GM19324 (cell line): ENCODE results near the gene UROC1.

Experiments used
- ATAC-seq: cut with Tn5 transposase; IDR thresholded peaks from one replicate; pipeline ENCODE4 v1.9.1; 2021; ENCODE audit warnings: mild to moderate bottlenecking, moderate library complexity; ENCODE audit not compliant: unreplicated experiment, low FRiP score

Gene UROC1

DNA sequence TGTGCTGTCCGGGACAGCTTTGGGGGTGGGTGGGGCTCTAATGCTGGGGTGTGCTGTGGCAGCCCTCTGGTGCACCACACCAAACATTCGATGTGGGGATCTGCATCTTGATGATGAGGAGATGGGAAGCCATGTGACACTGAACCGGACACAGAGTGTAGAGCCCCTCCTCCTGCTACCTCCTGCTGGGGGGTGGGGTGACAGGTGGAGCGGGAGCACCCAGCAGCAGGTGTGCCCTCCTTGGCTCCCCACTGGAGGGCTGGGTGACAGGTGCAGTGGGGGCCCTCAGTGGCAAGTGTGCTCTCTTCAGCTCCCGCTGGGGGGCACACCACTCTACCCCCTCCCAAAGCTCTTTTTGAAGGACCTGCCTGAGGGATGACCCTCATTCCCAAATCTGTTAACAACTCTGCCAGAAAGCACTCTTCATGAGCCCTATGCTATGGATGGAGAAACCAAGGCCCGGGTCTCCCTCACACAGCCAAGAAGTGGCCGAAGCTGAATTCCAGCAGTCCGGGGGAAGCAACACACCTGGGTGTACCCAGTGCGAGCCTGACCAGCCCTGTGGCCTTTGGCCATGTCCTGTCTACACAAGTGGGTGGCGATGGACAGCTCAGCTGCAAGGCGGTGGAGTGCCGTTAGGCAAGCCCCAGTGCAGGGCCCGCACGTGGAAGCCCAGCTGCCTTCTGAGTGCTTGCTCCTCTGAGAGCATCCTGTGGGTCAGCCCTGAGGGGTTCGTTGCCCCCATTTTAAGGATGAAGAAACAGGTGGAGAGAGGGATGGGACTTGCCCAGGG lies 609 bp upstream of the UROC1 start:
- ATAC-seq, result no peak

DNA sequence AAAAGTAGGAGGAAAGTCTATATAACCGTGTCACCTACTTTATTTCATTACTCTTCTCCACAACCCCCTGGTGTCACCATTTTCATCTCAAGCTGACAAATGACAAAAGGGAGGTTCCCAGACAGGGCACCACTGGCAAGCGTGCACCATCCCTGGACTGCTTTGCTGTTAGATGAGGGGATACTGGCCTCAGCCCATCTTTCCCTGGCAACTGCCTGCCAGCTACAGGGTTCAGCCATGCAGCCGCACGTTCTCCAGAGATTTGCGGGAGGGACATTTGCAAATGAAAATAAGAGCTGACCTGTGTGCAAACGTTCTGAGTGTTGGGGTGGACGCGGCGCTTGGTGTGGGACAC lies 660 bp downstream of the UROC1 start:
- ATAC-seq, result no peak

DNA sequence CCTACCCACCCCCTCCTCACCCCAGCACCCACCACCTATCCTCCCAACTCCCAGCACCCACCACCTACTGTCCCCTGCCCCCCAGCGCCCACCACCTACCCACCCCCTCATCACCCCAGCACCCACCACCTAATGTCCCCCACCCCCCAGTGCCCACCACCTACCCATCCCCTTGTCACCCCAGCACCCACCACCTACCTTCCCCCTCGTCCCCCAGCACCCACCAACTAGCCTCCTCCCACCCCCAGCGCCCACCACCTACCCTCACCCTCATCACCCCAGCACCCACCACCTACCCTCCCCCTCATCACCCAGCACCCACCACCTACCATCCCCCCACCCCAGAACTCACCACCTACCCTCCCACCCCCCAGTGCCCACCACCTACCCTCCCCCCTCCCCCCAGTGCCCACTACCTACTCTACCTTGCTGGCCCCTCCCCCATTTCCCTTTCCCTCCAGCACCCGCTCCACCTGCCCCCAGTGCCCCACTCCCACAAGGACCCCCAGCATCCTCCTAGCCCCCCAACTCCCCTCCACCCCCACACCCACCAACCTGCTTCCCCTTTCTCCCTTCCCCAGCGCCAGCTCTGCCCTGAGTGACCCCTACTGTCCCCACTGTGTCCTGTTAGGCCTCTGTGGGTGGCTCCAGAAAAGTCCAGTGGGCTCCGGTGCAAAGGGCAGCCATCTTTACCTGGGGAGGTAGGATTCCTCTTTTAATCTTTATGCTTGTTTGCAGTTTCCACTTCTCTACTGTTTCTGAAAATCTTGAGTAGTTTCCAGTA lies 1.2 kb downstream of the UROC1 start:
- ATAC-seq, result no peak

DNA sequence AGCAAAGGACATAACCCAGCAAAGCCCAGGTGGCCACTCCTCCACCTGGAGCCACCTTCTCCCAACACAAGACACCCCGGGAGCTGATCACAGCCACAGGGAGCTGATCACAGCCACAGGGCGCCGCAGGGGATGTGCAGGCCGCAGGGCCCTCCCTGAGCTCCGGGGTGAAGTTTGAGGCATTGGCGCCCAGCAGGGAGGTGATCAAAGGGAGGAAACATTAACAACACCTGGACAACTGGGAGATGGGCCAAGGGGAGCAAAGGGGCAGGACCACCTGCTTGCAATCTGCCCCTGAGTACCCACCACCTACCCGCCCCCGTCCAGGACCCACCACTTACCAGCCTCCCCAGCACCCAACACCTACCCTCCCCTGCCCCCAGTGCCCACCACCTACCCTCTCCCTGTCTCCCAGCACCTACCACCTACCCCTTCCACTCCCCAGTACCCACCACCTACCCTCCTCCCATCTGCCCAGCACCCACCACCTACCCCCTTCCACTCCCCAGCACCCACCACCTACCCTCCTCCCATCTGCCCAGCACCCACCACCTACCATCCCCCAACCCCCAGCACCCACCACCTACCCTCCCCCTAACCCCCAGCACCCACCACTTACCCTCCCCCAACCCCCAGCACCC lies 2.4 kb downstream of the UROC1 start:
- no peak for ATAC-seq

DNA sequence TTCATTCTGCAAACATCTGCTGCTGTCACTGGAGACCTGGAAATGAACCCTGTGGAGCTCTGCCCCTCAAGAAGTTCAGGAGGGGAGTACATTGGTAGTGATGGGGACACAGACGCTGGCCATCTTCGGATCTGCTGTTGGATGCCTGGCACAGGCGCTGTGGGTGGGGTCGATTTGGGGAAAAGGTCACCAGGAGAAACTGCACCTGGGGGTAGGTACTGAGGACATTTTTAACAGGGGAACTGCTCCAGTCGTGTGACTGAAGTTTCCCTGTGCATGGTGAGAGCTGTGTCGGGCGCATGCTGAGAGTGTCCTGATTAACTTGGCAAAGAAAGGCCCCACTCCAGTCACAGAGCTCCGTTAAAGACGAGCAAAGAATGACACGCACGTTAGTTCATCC lies 3.4 kb downstream of the UROC1 start:
- ATAC-seq, result no peak

DNA sequence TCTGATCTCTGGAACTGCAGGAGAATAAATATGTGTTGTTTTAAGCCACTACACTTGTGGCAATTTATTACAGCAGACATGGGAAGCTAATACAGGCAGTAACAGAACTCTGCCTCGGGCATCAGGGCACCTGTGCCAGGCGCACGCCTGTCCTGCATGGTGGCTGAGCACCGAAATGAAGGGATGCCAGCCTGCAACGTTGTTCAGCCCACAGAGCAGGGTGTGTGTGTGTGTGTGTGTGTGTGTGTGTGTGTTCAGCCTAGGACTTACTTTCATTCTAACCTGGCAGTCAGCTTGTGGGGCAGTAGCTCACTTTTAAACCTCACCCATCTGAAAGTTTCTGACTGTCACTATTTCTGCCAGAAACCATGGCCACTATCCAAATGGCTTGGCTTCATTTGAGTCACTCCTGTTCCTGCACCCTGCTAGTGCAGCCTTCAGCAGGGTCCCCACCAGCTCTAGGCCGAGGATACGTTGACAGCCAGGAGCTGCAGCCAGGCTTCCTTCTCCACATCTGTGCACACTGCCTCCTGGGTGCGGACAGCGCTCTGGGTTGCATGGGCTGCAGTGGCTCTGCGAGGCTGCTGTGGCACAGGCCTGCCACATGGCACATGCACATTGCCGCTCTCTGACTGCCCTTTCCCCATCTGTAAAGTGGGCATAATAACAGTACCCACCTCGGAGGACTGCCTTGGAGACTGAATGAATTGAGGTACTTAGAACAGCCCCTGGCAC lies 4.5 kb downstream of the UROC1 start:
- ATAC-seq, result no peak

DNA sequence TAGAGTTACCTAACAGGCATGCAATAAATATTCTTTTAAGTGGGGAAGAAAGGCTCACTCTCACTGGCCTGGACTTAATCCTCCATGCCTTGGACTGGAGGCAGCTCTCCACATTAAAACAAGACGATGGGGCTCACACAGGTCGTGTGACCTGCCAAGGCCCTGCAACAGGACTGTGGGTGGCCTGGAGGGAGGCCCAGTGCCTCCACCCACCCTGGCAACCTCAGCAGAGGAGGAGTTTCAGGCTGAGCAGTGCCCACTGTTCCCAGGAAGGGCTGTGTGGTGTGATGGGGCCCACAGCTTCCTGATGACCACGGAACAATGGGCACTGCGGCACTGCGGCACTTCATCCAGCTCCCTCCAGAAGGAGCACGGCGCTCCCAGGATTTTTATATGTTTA lies 5.5 kb downstream of the UROC1 start:
- ATAC-seq, result no peak

DNA sequence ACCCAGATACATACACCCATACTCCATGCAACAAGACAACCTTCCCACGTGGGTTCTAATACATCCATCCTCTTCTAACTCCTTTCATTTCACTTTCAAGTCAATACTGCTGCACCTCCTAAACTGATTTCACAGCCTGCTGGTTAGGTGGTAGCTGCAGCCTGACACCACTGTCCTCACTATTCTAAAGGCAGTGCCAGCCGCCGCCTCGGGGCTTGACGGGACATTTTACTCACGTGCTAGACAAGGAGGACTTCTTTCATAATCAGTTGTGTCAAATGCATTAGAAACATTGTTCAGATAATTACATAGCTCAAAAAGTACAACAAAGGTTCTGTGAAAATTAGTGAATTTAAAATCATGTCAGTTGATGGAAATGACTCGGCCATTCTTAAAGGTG lies 6.3 kb downstream of the UROC1 start:
- no peak for ATAC-seq

DNA sequence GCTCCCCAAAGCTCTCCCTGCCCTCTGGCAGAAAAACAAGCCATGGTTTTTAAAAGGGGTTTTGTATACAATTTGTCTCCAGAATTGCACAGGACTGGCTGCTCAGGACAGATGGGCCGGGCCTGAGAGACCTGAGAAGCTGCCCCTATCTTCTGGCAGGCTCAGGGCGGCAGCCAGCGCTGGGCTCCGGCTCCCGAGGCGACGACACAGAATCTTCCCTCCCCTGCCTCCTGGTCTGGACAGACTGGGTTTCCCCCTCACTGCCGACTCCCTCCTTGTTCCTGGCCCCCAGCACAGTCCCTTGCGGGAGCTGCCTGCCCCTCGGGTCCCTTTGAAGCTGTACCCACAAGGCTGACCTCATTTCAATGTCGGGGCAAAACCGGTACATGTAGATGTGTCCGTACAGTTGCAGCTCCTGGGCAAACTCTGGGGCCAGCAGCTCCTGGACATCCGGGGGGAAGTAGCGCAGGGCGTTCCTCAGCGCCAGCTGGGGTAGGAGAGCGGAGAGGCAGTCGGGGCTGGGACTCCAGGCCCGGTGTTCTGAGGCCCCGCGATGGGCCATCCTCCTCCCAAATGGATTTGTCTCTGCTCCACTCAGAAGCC lies 7.2 kb downstream of the UROC1 start:
- ATAC-seq, result no peak

DNA sequence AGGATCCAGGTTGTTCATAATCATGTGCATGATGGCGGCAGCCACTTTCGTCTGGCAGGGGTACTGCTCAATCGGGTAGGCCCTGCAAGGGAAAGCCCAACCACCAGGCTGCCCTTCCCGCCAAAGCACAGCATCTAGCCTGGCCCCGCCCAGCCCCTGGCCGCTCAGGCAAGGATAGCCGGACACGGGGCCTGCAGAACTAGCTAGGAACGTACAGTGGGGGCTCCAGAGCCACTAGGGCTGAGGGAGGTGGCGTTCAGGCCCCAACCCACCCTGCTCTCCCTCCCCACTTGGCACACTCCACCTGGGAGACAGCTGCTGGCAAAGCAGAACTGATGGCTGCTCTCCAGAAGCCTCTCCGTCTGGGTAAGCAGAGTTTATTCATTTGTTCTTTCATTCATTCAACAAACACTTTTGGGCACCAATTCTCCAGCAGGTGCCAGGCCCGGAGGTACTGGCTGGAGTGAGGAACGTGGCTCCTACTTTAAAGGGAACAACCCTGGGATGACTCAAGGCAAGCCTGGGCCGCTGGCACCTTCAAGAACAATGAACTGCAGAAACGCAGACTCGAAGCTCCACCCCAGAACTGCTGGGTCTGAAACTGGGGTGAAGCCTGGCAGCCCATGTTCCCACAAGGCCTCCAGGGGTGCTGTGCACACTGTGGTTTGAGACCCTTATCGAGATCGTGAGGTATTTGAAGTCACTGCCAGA lies 7.8 kb downstream of the UROC1 start:
- ATAC-seq, result no peak

DNA sequence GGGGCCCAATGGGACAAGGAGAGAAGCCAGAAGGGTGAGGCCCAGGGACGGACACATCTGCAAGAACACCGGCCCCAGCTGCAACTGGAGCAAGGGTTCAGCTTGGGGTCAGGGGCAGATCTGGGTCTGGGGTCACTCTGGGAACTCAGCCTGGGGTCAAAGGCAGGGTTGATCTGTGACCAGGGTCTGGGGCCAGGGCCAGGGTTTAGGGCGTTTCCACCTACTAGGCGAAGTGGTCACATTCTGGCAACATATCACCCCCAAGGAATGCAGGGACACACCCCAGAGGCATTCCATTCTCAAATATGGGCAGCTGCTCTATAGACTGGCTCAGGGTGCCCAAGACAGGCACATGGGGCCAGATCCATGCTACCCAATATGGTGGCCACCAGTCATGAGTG lies 9.0 kb downstream of the UROC1 start:
- no peak for ATAC-seq

DNA sequence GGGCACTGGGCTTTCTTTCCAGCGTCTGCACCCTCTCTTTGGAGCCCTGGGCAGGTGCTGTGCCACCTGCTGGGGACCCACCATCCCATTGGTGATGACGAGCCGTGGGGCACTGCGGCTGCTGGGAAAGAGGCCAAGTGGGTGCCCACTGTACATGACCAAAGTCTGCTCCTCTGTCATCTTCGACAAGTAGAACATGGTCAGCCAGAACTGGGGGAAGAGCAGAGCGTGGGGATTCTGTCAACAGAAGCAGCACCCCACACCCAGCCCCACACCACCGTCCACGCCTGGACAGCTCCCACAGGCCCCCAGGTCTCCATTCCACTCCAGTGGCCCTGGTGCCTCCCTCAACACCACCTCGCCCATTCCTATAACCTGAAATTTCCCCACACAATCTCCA lies 9.7 kb downstream of the UROC1 start:
- no peak for ATAC-seq

DNA sequence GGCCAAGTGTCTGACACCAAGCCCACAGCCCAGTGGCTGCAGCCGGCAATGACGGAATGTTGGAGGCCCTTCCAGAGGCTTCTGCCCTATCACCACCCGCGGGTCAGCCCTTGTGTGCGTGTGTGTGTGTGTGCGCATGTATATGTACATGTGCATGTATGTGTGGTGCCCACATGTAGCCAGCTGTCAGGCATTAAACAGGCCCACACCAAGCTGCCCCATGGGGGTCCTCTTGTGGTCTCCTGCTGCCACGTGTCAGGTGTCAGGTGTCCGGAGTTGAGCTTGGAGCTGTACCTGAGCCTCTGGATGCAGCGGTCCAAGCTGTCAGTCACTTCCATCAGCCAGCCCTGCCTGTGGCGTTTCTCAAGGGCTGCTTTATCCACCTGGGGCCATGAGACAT lies 13.9 kb downstream of the UROC1 start:
- ATAC-seq, result no peak

DNA sequence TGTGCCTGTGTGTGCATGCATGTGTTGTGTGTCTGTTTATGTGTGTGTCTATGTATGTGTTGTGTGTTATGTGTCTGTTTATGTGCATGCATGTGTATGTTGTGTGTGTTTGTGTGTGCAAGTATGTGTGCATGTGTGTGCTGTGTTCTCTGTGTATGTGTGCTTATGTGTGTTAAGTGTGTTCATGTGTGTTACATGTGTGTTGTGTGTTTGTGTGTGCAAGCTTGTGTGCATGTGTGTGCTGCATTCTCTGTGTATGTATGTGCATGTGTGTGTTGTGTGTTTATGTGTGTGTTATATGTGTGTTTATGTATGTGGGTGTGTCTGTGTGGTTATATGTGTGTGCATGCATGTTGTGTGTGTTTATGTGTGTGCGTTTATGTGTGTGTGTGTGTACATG lies 14.9 kb downstream of the UROC1 start:
- no peak for ATAC-seq

DNA sequence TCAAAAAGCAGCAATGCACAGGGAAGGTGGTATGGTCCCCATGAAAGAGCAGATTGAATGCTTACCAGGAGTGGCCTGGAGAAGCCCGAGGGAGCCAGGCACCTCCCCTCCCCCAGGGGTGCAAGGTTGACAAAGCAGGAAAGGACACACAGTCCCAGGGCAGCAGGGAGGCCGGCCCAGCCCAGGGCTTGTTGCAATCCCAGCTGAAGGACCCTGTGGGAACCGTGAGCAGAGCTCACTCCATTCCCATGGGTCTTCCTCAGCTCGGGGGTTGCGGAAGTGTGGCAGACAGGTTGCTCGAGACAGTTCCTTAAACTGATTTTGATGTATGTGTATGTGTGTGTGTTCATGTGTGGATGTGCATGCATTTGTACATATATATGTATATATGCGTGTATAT lies 15.8 kb downstream of the UROC1 start:
- ATAC-seq, result no peak

DNA sequence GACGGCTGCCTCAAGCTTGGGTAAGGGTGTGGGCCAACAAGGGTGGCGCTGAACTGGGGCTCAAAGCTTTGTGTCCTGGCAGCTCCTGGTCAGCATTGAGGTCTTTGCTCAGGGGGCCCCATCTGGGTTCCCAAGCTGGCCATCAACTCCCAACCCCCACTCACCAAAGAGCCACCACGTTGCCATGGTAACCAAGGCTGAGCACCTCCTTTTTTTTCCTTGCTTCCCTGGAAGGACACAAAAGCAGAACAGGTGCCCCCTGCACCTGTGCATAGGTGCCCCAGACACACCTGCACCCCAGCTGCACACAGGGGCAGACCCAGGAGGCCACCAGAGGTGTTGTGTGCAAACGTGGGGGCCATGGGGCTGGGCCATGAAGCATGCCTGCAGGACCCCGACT lies 16.5 kb downstream of the UROC1 start:
- no peak for ATAC-seq

DNA sequence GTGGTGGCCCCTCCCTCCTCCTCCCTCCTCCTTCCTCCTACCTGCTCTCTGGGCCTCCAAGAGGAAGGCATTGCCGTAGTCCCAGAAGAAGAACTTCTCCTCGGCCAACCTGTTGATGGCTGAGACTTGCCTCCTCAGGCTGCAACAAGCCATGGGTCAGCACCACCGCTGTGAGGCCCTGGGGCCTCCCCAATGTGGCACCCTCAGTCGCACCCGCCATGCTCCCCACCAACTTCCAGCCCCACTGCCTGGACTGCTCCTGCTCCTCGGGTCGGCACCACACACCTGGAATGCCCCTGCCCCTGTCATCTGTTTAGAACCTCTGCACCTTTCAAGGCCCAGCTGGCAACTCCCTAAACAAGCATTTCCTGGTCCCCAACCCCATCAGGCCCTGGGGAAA lies 17.6 kb downstream of the UROC1 start:
- no peak for ATAC-seq

DNA sequence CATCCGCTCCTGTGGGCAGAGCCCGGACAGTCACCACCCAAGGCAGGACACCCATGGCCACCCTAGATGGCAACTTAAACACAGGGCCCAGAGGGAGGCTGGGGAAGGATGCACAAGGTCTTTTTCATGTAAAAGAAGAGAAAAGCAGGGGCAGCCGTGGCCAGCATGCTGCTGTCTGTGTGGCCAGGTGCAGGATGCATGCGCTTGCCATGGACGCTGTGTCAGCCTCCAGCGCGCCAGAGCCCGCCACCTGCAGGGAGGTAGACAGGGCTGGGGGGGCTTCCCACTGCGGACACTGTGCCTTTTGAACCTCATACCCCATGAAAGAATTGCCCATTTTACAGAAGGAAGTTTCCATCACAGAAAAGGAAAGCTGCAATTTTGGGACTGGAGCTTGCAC lies 18.2 kb downstream of the UROC1 start:
- no peak for ATAC-seq

DNA sequence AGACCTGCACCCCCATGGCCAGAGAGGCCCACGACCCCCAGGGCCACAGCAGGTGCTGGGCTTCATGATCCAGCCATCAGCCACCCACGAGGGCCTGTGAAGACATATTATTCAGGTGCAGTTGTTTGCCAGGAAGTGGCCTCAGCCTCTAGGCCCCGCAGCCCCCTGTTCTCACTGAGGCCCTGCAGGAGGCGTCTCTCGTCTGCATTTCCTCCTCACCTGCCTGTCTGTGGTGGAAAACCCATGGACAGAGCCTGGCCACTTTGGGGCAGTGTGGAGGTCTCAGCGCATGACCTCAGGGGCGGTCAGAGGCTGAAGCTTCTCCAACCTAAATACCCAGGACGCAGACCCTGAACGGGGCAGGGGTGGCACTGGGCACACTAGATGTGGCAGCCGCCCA lies 18.6 kb downstream of the UROC1 start:
- ATAC-seq, result no peak

DNA sequence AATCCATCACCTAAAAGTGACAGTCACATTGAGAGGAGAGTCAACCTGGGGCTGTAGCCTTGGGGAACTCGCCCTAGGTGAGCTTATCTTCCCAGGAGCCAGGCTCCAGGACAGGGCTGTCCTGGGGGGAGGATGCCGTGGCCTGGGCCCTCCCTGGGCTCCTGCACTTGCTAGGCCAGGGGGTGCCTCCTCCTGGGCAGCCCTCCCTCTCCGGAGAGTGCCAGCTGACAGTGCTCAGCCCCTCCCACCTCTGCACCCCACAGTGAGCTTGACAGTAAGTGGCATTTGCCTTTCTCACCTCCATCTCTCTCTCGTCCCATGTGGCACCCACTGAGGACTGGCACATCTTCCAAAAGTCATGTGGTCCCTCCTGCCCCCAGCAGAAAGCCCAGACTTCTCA lies 19.1 kb downstream of the UROC1 start:
- no peak for ATAC-seq
